Measurements from ENCODE around the gene INSRR. TPM values are rescaled to one million over a fixed set of nuclear protein-coding genes. Genes with fewer than 3 reads are reported as not detected.
A peak's percentile ranks its signal among the peaks of the same experiment; 100 is the strongest.

The INSRR gene
- total RNA-seq, 1 experiment from 2014 or later = not detected

DNA sequence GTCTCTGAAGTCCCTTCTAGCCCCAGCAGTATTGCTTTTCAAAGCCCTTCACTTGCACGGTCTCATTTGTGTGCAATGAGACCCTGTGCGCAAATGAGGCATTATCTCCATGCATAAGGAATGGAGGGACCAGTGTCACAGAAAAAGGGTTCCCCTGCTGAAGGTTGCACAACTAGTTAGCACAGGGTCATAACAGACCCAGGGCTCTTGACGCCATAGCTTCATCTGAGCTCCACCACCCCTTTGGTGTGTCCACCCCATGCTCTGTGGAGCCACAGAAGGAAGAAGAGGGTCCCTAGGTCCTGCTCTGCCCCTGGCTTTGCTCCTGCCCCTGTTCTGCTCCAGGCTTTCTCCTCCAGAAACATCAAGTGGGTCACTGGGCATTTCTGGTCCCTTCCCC is 54.9 kb downstream of the INSRR start:
- TF ChIP-seq EZH2 (IDR thresholded peaks at IDR 0.05; ENCODE audit: low read depth) = no peak
- TF ChIP-seq, protein P1, sequence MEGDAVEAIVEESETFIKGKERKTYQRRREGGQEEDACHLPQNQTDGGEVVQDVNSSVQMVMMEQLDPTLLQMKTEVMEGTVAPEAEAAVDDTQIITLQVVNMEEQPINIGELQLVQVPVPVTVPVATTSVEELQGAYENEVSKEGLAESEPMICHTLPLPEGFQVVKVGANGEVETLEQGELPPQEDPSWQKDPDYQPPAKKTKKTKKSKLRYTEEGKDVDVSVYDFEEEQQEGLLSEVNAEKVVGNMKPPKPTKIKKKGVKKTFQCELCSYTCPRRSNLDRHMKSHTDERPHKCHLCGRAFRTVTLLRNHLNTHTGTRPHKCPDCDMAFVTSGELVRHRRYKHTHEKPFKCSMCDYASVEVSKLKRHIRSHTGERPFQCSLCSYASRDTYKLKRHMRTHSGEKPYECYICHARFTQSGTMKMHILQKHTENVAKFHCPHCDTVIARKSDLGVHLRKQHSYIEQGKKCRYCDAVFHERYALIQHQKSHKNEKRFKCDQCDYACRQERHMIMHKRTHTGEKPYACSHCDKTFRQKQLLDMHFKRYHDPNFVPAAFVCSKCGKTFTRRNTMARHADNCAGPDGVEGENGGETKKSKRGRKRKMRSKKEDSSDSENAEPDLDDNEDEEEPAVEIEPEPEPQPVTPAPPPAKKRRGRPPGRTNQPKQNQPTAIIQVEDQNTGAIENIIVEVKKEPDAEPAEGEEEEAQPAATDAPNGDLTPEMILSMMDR (conservative IDR thresholded peaks at IDR 0.05) = no peak
- H3K27ac ChIP-seq = no peak overlapping the region
- no peaks in the 10 kb centered on the region for H3K79me2 ChIP-seq (ENCODE audit: low read depth)
- ChIA-PET CTCF (no interaction called here), POLR2A (ENCODE audit: unreplicated experiment) (no interaction called here)
- intact Hi-C loops (cut with micrococcal nuclease; ENCODE audit: unreplicated experiment) = no loop called here
- H4K20me1 ChIP-seq (ENCODE audit: insufficient read depth) = peaks cover 4% of the 10 kb centered on the region; the same call in 1 of the 2 replicates
- no TSS peak for BruUV-seq (replicated peaks)
- H3K27me3 ChIP-seq (ENCODE audit: insufficient read depth, low read depth) = no peaks in the 10 kb centered on the region
- H3K9me2 ChIP-seq (ENCODE audit: insufficient read depth) = no peaks in the 10 kb centered on the region
- H3K4me3 ChIP-seq = no peak overlapping the region
- H3K4me1 ChIP-seq (replicated peaks; ENCODE audit: insufficient read depth) = no peaks in the 10 kb centered on the region
- no peaks in the 10 kb centered on the region; the same call in none of the 2 replicates for H3F3A ChIP-seq (ENCODE audit: insufficient read depth, low read depth)
- H3K36me3 ChIP-seq (ENCODE audit: low read depth) = no peaks in the 10 kb centered on the region
- H2AFZ ChIP-seq = no peak overlapping the region
- no peak for DNase-seq
- no peak overlapping the region for H3K4me2 ChIP-seq
- H3K9me3 ChIP-seq (ENCODE audit: insufficient read depth, low read depth) = no peaks in the 10 kb centered on the region

GRCh38 chr1:156803086-156803851 is 55.6 kb downstream of the INSRR start:
- H3K4me3 ChIP-seq = no peak overlapping the region
- no TSS peak for BruUV-seq (replicated peaks)
- ChIA-PET POLR2A (ENCODE audit: unreplicated experiment) (no interaction called here), CTCF (no interaction called here)
- H3K27ac ChIP-seq = no peak overlapping the region
- H3K36me3 ChIP-seq (ENCODE audit: low read depth) = peaks cover 2% of the 10 kb centered on the region; the same call in 1 of the 2 replicates
- no peaks in the 10 kb centered on the region; the same call in none of the 2 replicates for H3F3A ChIP-seq (ENCODE audit: insufficient read depth, low read depth)
- no peak for DNase-seq
- TF ChIP-seq EZH2 (IDR thresholded peaks at IDR 0.05; ENCODE audit: low read depth) = no peak
- TF ChIP-seq, protein P1 (conservative IDR thresholded peaks at IDR 0.05) = no peak
- no peaks in the 10 kb centered on the region for H3K4me1 ChIP-seq (replicated peaks; ENCODE audit: insufficient read depth)
- H3K9me3 ChIP-seq (ENCODE audit: insufficient read depth, low read depth) = no peaks in the 10 kb centered on the region
- H3K9me2 ChIP-seq (ENCODE audit: insufficient read depth) = no peaks in the 10 kb centered on the region
- H3K79me2 ChIP-seq (ENCODE audit: low read depth) = no peaks in the 10 kb centered on the region
- no peak overlapping the region for H3K4me2 ChIP-seq
- intact Hi-C loops (cut with micrococcal nuclease; ENCODE audit: unreplicated experiment) = no loop called here
- H3K27me3 ChIP-seq (ENCODE audit: insufficient read depth, low read depth) = no peaks in the 10 kb centered on the region
- H4K20me1 ChIP-seq (ENCODE audit: insufficient read depth) = peaks cover 6% of the 10 kb centered on the region
- no peak overlapping the region for H2AFZ ChIP-seq

DNA sequence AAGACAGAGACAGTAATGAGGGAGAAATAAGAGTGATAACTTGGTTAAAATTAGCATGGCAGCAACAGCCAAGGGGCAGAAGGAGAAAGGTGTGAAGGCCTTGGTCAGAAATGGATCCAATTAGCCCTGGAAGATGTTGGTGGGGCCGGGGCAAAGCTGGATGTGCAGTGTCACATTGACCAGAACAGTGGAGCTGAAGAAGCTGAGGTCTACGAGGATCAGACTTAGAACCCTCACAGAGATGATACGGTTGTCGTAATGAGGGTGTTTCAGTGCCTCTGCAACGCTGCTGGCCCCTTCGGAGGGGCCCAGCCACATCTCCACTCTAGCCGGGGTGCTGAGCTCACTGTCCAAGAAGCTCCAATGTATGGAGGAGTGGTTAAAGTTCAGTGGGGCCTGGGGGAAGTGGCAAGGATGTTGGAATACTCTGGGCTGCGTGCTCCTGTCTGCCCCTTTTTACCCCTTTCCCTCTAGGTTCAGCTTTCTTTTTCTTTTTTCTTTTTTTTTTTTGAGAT is 56.4 kb downstream of the INSRR start:
- H3K27ac ChIP-seq = no peak overlapping the region
- no peaks in the 10 kb centered on the region for H3K9me3 ChIP-seq (ENCODE audit: insufficient read depth, low read depth)
- intact Hi-C loops (cut with micrococcal nuclease; ENCODE audit: unreplicated experiment) = no loop called here
- TSS peak; percentile 8 for BruUV-seq (replicated peaks)
- TF ChIP-seq, protein P1 (conservative IDR thresholded peaks at IDR 0.05) = no peak
- no peak for TF ChIP-seq EZH2 (IDR thresholded peaks at IDR 0.05; ENCODE audit: low read depth)
- no peaks in the 10 kb centered on the region for H3K9me2 ChIP-seq (ENCODE audit: insufficient read depth)
- H3K36me3 ChIP-seq (ENCODE audit: low read depth) = peaks cover 10% of the 10 kb centered on the region; the same call in 1 of the 2 replicates
- H3K4me3 ChIP-seq = no peak overlapping the region
- DNase-seq = no peak
- ChIA-PET CTCF (no interaction called here), POLR2A (ENCODE audit: unreplicated experiment) (no interaction called here)
- peaks cover 11% of the 10 kb centered on the region for H4K20me1 ChIP-seq (ENCODE audit: insufficient read depth)
- H3K4me1 ChIP-seq (replicated peaks; ENCODE audit: insufficient read depth) = no peaks in the 10 kb centered on the region
- H3F3A ChIP-seq (ENCODE audit: insufficient read depth, low read depth) = no peaks in the 10 kb centered on the region; the same call in none of the 2 replicates
- no peaks in the 10 kb centered on the region for H3K79me2 ChIP-seq (ENCODE audit: low read depth)
- H3K4me2 ChIP-seq = no peak overlapping the region
- H3K27me3 ChIP-seq (ENCODE audit: insufficient read depth, low read depth) = no peaks in the 10 kb centered on the region
- H2AFZ ChIP-seq = no peak overlapping the region

Measured in PC-9 (cell line).